Liver (tissue), 9 donors: ENCODE measurements around the gene KDM2B. TPM values are rescaled to one million over a fixed set of nuclear protein-coding genes. Genes with fewer than 3 reads are reported as not detected.

Experiments
- DNase-seq: peaks from one replicate; pipeline ENCODE4 v3.0.0-alpha.2; 2017; ENCODE audit warnings: low spot score
- H3K27ac ChIP-seq, 2 donors: one replicate each; pipeline ENCODE4 v1.7.0; 2013; ENCODE audit warnings: inconsistent platforms in 2 of 2, low read length in 2 of 2, control low read depth in 1 of 2, low read depth in 1 of 2, mild to moderate bottlenecking in 1 of 2
- H3K27me3 ChIP-seq, 4 donors: one replicate each; pipeline versions ENCODE4 v1.6.1 to v1.7.0; 2013; ENCODE audit warnings: low read length in 3 of 4, inconsistent platforms in 1 of 4, mild to moderate bottlenecking in 1 of 4, moderate library complexity in 1 of 4; ENCODE audit not compliant: control insufficient read depth in 4 of 4, insufficient read depth in 4 of 4
- H3K36me3 ChIP-seq, 4 donors: one replicate each; pipeline versions ENCODE4 v1.6.1 to v1.7.0; 2013; ENCODE audit warnings: low read length in 3 of 4, mild to moderate bottlenecking in 3 of 4, low read depth in 1 of 4, moderate library complexity in 1 of 4; ENCODE audit not compliant: control insufficient read depth in 4 of 4, insufficient read depth in 3 of 4
- H3K4me1 ChIP-seq, 4 donors: one replicate each; pipeline versions ENCODE4 v1.6.1 to v1.7.0; 2013; ENCODE audit warnings: low read length in 3 of 4, mild to moderate bottlenecking in 3 of 4, moderate library complexity in 1 of 4; ENCODE audit not compliant: control insufficient read depth in 4 of 4, insufficient read depth in 4 of 4
- H3K4me3 ChIP-seq, 3 donors: one replicate each; pipeline versions ENCODE4 v1.6.1 to v1.7.0; 2013; ENCODE audit warnings: low read length in 3 of 3, control low read depth in 1 of 3, low read depth in 1 of 3, mild to moderate bottlenecking in 1 of 3
- H3K9ac ChIP-seq, 2 donors: one replicate each; pipeline ENCODE4 v1.7.0; 2013; ENCODE audit warnings: low read length in 2 of 2, mild to moderate bottlenecking in 2 of 2, moderate library complexity in 2 of 2, control low read depth in 1 of 2, low read depth in 1 of 2
- H3K9me3 ChIP-seq, 4 donors: one replicate each; pipeline versions ENCODE4 v1.6.1 to v1.7.0; 2013; ENCODE audit warnings: low read length in 3 of 4; ENCODE audit not compliant: control insufficient read depth in 4 of 4
- ATF3 ChIP-seq: IDR thresholded peaks from 2 replicates; pipeline ENCODE4 v1.6.1; 2016; ENCODE audit warnings: antibody characterized with exemption
- EGR1 ChIP-seq, 2 donors: IDR thresholded peaks; 2 replicates each; pipeline ENCODE4 v1.6.1; 2016 to 2018; ENCODE audit warnings: antibody characterized with exemption in 2 of 2, low read depth in 2 of 2
- FOXA1 ChIP-seq: IDR thresholded peaks from 2 replicates; pipeline ENCODE4 v1.6.1; 2016; ENCODE audit warnings: antibody characterized with exemption
- FOXA2 ChIP-seq: IDR thresholded peaks from 2 replicates; pipeline ENCODE4 v1.6.1; 2016; ENCODE audit warnings: antibody characterized with exemption
- GABPA ChIP-seq, 2 donors: IDR thresholded peaks in 1 of 2; conservative IDR thresholded peaks in 1 of 2; 2 replicates each; pipeline ENCODE4 v1.6.1; 2016; ENCODE audit warnings: antibody characterized with exemption in 2 of 2, mild to moderate bottlenecking in 1 of 2, moderate library complexity in 1 of 2
- HNF4A ChIP-seq, 2 donors: conservative IDR thresholded peaks; 2 replicates each; pipeline ENCODE4 v1.6.1; 2016; ENCODE audit warnings: antibody characterized with exemption in 2 of 2, mild to moderate bottlenecking in 2 of 2
- HNF4G ChIP-seq: IDR thresholded peaks from 2 replicates; pipeline ENCODE4 v1.6.1; 2016; ENCODE audit warnings: antibody characterized with exemption
- JUND ChIP-seq, 2 donors: IDR thresholded peaks; 2 replicates each; pipeline ENCODE4 v1.6.1; 2016; ENCODE audit warnings: antibody characterized with exemption in 2 of 2
- MAX ChIP-seq: IDR thresholded peaks from 2 replicates; pipeline ENCODE4 v1.6.1; 2016; ENCODE audit warnings: antibody characterized with exemption
- NR2F2 ChIP-seq: IDR thresholded peaks from 2 replicates; pipeline ENCODE4 v1.6.1; 2016; ENCODE audit warnings: antibody characterized with exemption
- RXRA ChIP-seq, 2 donors: IDR thresholded peaks; 2 replicates each; pipeline ENCODE4 v1.6.1; 2017 to 2018; ENCODE audit warnings: antibody characterized with exemption in 2 of 2, mild to moderate bottlenecking in 1 of 2
- TAF1 ChIP-seq: conservative IDR thresholded peaks from 2 replicates; pipeline ENCODE4 v1.6.1; 2016; ENCODE audit warnings: antibody characterized with exemption, mild to moderate bottlenecking
- YY1 ChIP-seq: IDR thresholded peaks from 2 replicates; pipeline ENCODE4 v1.6.1; 2016; ENCODE audit warnings: antibody characterized with exemption, mild to moderate bottlenecking
- ZBTB33 ChIP-seq: IDR thresholded peaks from 2 replicates; pipeline ENCODE4 v1.6.1; 2016; ENCODE audit warnings: antibody characterized with exemption
- WGBS: extraction: QIAGEN DNeasy Blood & Tissue Kit; methylation state at CpG from one replicate; pipeline ENCODE4 v1.1.7; 2013; 5-methylcytosine and 5-hydroxymethylcytosine counted together
- polyA plus RNA-seq, 2 donors: library from polyadenylated mRNA; stranded (reverse) in 1 of 2; unstranded in 1 of 2; fragments of 200-250 nt in 1 of 2; fragments of >200 nt in 1 of 2; fragmentation: Nextera tagmentation in 1 of 2; extraction: Ambion mirVana in 1 of 2; gene quantifications; one replicate each; pipeline versions ENCODE4 v1.2.1 to v1.2.3, GENCODE V29; 2013 to 2015
- total RNA-seq, 2 donors: library from RNA; depleted of rRNA; stranded (reverse); fragments of >200 nt; gene quantifications; one replicate each; pipeline ENCODE4 v1.2.3, GENCODE V29; 2014
- TF ChIP-seq, protein P1 (sequence below): IDR thresholded peaks from 2 replicates; pipeline ENCODE4 v1.6.1; 2016; ENCODE audit warnings: antibody characterized with exemption, mild to moderate bottlenecking
- TF ChIP-seq, protein P2 (sequence below): fragments of 150-350 bp; IDR thresholded peaks from 2 replicates; pipeline ENCODE4 v1.5.1; 2017; ENCODE audit warnings: improper control_type of control experiment, low read depth, low read length; ENCODE audit not compliant: missing input control
- donor health status: healthy.
- donor health status: healthy.
- donor health status: healthy.
- donor health status: healthy.
- donor health status: healthy.

KDM2B gene
- total and polyA plus RNA-seq, 4 donors: 7.0 to 34.2 (median 10.6) TPM

DNA sequence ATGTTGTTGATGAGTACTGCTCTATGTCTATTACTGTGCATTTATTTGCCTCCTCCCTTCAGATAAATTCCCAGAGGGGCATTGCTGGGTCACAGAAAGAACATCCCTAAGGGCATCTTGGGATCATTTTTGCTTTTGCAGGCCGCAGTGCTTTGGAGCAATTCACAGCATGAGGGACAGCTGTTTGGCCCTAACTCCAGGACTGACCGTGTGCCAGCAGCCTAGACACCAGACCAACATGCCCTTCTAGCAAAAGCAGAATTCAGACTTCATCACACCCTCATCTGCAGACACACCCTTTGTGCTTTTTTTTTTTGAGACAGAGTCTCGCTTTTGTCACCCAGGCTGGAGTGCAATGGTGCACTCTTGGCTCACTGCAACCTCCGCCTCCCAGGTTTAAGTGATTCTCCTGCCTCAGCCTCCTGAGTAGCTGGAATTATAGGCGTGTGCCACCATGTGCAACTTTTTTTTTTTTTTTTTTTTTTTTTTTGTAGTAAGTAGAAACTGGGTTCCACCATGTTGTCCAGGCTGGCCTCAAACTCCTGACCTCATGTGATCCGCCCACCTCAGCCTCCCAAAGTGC lies 149.9 kb downstream of the KDM2B start:
- no peaks in the 10 kb centered on the region for H3K27me3 ChIP-seq
- H3K4me1 ChIP-seq: no peaks in the 10 kb centered on the region
- WGBS: 90% methylated on average over 6 of the region's 6 CpGs
- no peak for TF ChIP-seq HNF4A (conservative IDR thresholded peaks at IDR 0.05)
- no peak overlapping the region for H3K4me3 ChIP-seq
- no peaks in the 10 kb centered on the region for H3K9me3 ChIP-seq
- DNase-seq: no peak
- peaks cover 13 to 59% (median 51%) of the 10 kb centered on the region in 4 donors for H3K36me3 ChIP-seq
- H3K9ac ChIP-seq: no peak overlapping the region
- H3K27ac ChIP-seq: no peak overlapping the region

- Histone ChIP-seq H3K36me3 (peaks cover 8 to 66% (median 54%) of the 10 kb centered on the region in 4 donors), H3K27me3 (no peaks in the 10 kb centered on the region), H3K4me1 (no peaks in the 10 kb centered on the region), H3K27ac (no peak overlapping the region), H3K9me3 (no peaks in the 10 kb centered on the region), H3K4me3 (no peak overlapping the region), H3K9ac (no peak overlapping the region)
- TF ChIP-seq HNF4A (conservative IDR thresholded peaks at IDR 0.05) (no peak), RXRA (IDR thresholded peaks at IDR 0.05) (no peak), TAF1 (no peak), GABPA (IDR thresholded peaks at IDR 0.05 in 1 of 2, conservative IDR thresholded peaks at IDR 0.05 in 1 of 2) (no peak), FOXA1 (no peak), FOXA2 (no peak), NR2F2 (no peak), JUND (IDR thresholded peaks at IDR 0.05) (no peak)
- no peak for DNase-seq
- WGBS: 96% methylated on average over 6 of the region's 6 CpGs
Observed at GRCh38 chr12:121428883-121429282, 151.9 kb downstream of the KDM2B start.

GRCh38 chr12:121427556-121428050 lies 153.2 kb downstream of the KDM2B start:
- Histone ChIP-seq H3K9ac (no peak overlapping the region), H3K27me3 (no peaks in the 10 kb centered on the region), H3K4me3 (no peak overlapping the region), H3K9me3 (no peaks in the 10 kb centered on the region), H3K4me1 (no peaks in the 10 kb centered on the region), H3K36me3 (peaks cover 7 to 67% (median 58%) of the 10 kb centered on the region in 4 donors), H3K27ac (no peak overlapping the region)
- DNase-seq: no peak
- TF ChIP-seq, protein P1, sequence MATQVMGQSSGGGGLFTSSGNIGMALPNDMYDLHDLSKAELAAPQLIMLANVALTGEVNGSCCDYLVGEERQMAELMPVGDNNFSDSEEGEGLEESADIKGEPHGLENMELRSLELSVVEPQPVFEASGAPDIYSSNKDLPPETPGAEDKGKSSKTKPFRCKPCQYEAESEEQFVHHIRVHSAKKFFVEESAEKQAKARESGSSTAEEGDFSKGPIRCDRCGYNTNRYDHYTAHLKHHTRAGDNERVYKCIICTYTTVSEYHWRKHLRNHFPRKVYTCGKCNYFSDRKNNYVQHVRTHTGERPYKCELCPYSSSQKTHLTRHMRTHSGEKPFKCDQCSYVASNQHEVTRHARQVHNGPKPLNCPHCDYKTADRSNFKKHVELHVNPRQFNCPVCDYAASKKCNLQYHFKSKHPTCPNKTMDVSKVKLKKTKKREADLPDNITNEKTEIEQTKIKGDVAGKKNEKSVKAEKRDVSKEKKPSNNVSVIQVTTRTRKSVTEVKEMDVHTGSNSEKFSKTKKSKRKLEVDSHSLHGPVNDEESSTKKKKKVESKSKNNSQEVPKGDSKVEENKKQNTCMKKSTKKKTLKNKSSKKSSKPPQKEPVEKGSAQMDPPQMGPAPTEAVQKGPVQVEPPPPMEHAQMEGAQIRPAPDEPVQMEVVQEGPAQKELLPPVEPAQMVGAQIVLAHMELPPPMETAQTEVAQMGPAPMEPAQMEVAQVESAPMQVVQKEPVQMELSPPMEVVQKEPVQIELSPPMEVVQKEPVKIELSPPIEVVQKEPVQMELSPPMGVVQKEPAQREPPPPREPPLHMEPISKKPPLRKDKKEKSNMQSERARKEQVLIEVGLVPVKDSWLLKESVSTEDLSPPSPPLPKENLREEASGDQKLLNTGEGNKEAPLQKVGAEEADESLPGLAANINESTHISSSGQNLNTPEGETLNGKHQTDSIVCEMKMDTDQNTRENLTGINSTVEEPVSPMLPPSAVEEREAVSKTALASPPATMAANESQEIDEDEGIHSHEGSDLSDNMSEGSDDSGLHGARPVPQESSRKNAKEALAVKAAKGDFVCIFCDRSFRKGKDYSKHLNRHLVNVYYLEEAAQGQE: no peak
- TF ChIP-seq EGR1 (IDR thresholded peaks at IDR 0.05; ENCODE audit: low read depth in 2 of 2) (no peak), FOXA1 (no peak), HNF4A (conservative IDR thresholded peaks at IDR 0.05) (no peak), MAX (no peak), TAF1 (no peak), ATF3 (no peak), ZBTB33 (no peak), HNF4G (no peak), YY1 (no peak)
- TF ChIP-seq, protein P2, sequence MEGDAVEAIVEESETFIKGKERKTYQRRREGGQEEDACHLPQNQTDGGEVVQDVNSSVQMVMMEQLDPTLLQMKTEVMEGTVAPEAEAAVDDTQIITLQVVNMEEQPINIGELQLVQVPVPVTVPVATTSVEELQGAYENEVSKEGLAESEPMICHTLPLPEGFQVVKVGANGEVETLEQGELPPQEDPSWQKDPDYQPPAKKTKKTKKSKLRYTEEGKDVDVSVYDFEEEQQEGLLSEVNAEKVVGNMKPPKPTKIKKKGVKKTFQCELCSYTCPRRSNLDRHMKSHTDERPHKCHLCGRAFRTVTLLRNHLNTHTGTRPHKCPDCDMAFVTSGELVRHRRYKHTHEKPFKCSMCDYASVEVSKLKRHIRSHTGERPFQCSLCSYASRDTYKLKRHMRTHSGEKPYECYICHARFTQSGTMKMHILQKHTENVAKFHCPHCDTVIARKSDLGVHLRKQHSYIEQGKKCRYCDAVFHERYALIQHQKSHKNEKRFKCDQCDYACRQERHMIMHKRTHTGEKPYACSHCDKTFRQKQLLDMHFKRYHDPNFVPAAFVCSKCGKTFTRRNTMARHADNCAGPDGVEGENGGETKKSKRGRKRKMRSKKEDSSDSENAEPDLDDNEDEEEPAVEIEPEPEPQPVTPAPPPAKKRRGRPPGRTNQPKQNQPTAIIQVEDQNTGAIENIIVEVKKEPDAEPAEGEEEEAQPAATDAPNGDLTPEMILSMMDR: no peak
- 81% methylated on average over 2 of the region's 2 CpGs for WGBS
